Endothelial cell of umbilical vein (primary cell): ENCODE data around the gene KIF23. TPM values are rescaled to one million over a fixed set of nuclear protein-coding genes. Genes with fewer than 3 reads are reported as not detected.

Source experiments
- BruUV-seq: library from RNA; stranded (reverse); fragments of 400-500 nt; replicated peaks from 2 replicates; lab custom pipeline; 2021; lab: Mats Ljungman, UMichigan
- CTCF ChIA-PET: fragments of 300-600, 350-600 bp; sonication (Branson Sonifier 250); formaldehyde crosslinking; loops from one replicate; lab custom pipeline; 2021; ENCODE audit warnings: antibody characterized with exemption, inconsistent platforms; lab: Charles Lee
- POLR2A ChIA-PET: fragments of 300-600, 350-600 bp; sonication (Branson Sonifier 250); formaldehyde crosslinking; loops from one replicate; lab custom pipeline; 2021; ENCODE audit warnings: antibody characterized with exemption, inconsistent platforms; lab: Charles Lee
- DNase-seq: peaks from one replicate; pipeline ENCODE4 v3.0.0-alpha.2; 2011; ENCODE audit warnings: low read depth, low spot score
- FAIRE-seq: peaks from 2 replicates; lab custom pipeline; 2011; peaks lifted over from hg19 to GRCh38; lab: Jason Lieb, UNC
- H2AFZ ChIP-seq: 2 replicates; pipeline ENCODE4 v1.6.0; 2012; ENCODE audit warnings: low read depth, low read length, control low read depth, inconsistent platforms
- H3K27ac ChIP-seq: 2 replicates; pipeline ENCODE4 v1.5.1; 2011; ENCODE audit warnings: low read depth, mild to moderate bottlenecking, control low read depth, low read length, moderate library complexity; ENCODE audit not compliant: insufficient read depth
- H3K27me3 ChIP-seq, 2 experiments: 2 replicates each; pipeline versions ENCODE4 v1.6.0 to v1.6.1; 2011; ENCODE audit warnings: low read length in 2 of 2, mixed read lengths in 1 of 2; ENCODE audit not compliant: control insufficient read depth in 2 of 2, insufficient read depth in 2 of 2
- H3K36me3 ChIP-seq, 2 experiments: 2 replicates in 1 of 2; 3 replicates in 1 of 2; pipeline ENCODE4 v1.5.1; 2011; ENCODE audit warnings: low read length in 2 of 2, mild to moderate bottlenecking in 1 of 2, moderate library complexity in 1 of 2; ENCODE audit not compliant: control insufficient read depth in 2 of 2, insufficient read depth in 2 of 2; ENCODE audit errors: extremely low read depth in 1 of 2
- H3K4me1 ChIP-seq: 3 replicates; pipeline ENCODE4 v1.5.1; 2011; ENCODE audit warnings: mild to moderate bottlenecking, low read length; ENCODE audit not compliant: control insufficient read depth, insufficient read depth; ENCODE audit errors: extremely low read depth
- H3K4me2 ChIP-seq: 2 replicates; pipeline ENCODE4 v1.6.1; 2011; ENCODE audit warnings: low read length, control low read depth, mixed read lengths; ENCODE audit not compliant: insufficient read depth
- H3K4me3 ChIP-seq, 3 experiments: fragments of 200-600 bp in 1 of 3; sonication (generic), shearing (Covaris generic) in 1 of 3; replicated peaks in 1 of 3; 2 replicates each; pipeline ENCODE4 v1.5.1; 2011 to 2016; ENCODE audit warnings: control low read depth in 3 of 3, low read length in 3 of 3, mild to moderate bottlenecking in 2 of 3, inconsistent platforms in 1 of 3, low read depth in 1 of 3, moderate library complexity in 1 of 3; ENCODE audit not compliant: insufficient read depth in 1 of 3
- H3K79me2 ChIP-seq: 2 replicates; pipeline ENCODE4 v1.6.0; 2012; ENCODE audit warnings: low read length, inconsistent platforms; ENCODE audit not compliant: control insufficient read depth, insufficient read depth
- H3K9ac ChIP-seq: replicated peaks from 2 replicates; pipeline ENCODE3; 2011; ENCODE audit warnings: low read length, control low read depth; ENCODE audit not compliant: insufficient read depth; ENCODE audit errors: extremely low read depth
- H3K9me1 ChIP-seq: replicated peaks from 3 replicates; pipeline ENCODE4 v1.6.0; 2011; ENCODE audit warnings: mild to moderate bottlenecking, low read length; ENCODE audit not compliant: control insufficient read depth, insufficient read depth; ENCODE audit errors: extremely low read depth
- H3K9me3 ChIP-seq: replicated peaks from 2 replicates; pipeline ENCODE4 v1.5.1; 2012; ENCODE audit warnings: low read length, inconsistent platforms; ENCODE audit not compliant: control insufficient read depth, insufficient read depth
- H4K20me1 ChIP-seq: replicated peaks from 2 replicates; pipeline ENCODE3; 2011; ENCODE audit warnings: mild to moderate bottlenecking, low read length; ENCODE audit not compliant: control insufficient read depth, insufficient read depth; ENCODE audit errors: extremely low read depth
- EZH2 ChIP-seq: IDR thresholded peaks from 2 replicates; pipeline ENCODE4 v1.6.1; 2012; ENCODE audit warnings: borderline replicate concordance, low read depth, mild to moderate bottlenecking, moderate library complexity, low read length, inconsistent platforms; ENCODE audit not compliant: severe bottlenecking
- FOS ChIP-seq: IDR thresholded peaks from 2 replicates; pipeline ENCODE4 v1.6.1; 2011; ENCODE audit warnings: mild to moderate bottlenecking, low read length, moderate library complexity, borderline replicate concordance; ENCODE audit not compliant: insufficient read depth
- GATA2 ChIP-seq: IDR thresholded peaks from 2 replicates; pipeline ENCODE4 v1.7.0; 2011; ENCODE audit warnings: low read depth, mild to moderate bottlenecking, moderate library complexity, mixed read lengths, low read length; ENCODE audit not compliant: insufficient read length, insufficient read depth
- JUN ChIP-seq: IDR thresholded peaks from 2 replicates; pipeline ENCODE4 v1.6.1; 2011; ENCODE audit warnings: borderline replicate concordance, low read depth; ENCODE audit not compliant: insufficient read length, insufficient read depth
- MYC ChIP-seq: IDR thresholded peaks from one replicate; pipeline ENCODE4 v1.6.1; 2011; ENCODE audit warnings: mild to moderate bottlenecking, low read depth, low read length
- POLR2A ChIP-seq: IDR thresholded peaks from 2 replicates; pipeline ENCODE4 v1.6.1; 2012; ENCODE audit warnings: low read depth, mild to moderate bottlenecking, control low read depth, low read length
- POLR2AphosphoS5 ChIP-seq: IDR thresholded peaks from 2 replicates; pipeline ENCODE4 v1.6.1; 2012; ENCODE audit warnings: low read depth, mild to moderate bottlenecking, control low read depth, low read length, moderate library complexity; ENCODE audit not compliant: insufficient read depth
- dilution Hi-C: fragments of 300-500 bp; cut with MboI; formaldehyde crosslinking; loops from one replicate; pipeline ENCODE4 v1.15.0; 2019; ENCODE audit warnings: low sequenced_read_pairs; ENCODE audit not compliant: extremely low pct_ligation_motif_present
- intact Hi-C: fragments of 100-400 bp; cut with micrococcal nuclease; formaldehyde crosslinking; loops from one replicate; pipeline ENCODE4 v1.10.0; 2022
- polyA plus RNA-seq, 4 experiments: library from polyadenylated mRNA; depleted of rRNA in 3 of 4; stranded (reverse) in 3 of 4; unstranded in 1 of 4; fragments of >200 nt; gene quantifications; 2 replicates each; pipeline versions ENCODE4 v1.2.1 to v1.2.3, GENCODE V29; 2011 to 2012; ENCODE audit warnings: missing spikeins in 1 of 4
- total RNA-seq: library from RNA; stranded (reverse); gene quantifications from 2 replicates; pipeline ENCODE4 v1.2.3, GENCODE V29; 2021
- TF ChIP-seq, protein P1 (sequence below), 2 donors: IDR thresholded peaks; 1 replicate in 1 of 2; 2 replicates in 1 of 2; pipeline ENCODE4 v1.5.1; 2011; ENCODE audit warnings: low read length in 2 of 2, mild to moderate bottlenecking in 2 of 2, moderate library complexity in 2 of 2, control low read depth in 1 of 2, inconsistent platforms in 1 of 2, low read depth in 1 of 2; ENCODE audit not compliant: insufficient read depth in 1 of 2; ENCODE audit errors: extremely low read depth in 1 of 2
- TF ChIP-seq, protein P2 (sequence below): IDR thresholded peaks from 2 replicates; pipeline ENCODE4 v1.6.1; 2011; ENCODE audit not compliant: insufficient read depth, insufficient read length

Gene KIF23
- total and polyA plus RNA-seq, 2 donors (not counting 3 experiments of a cell fraction or from before 2014, with no cell fraction given): 25.4 to 64.7 TPM

DNA sequence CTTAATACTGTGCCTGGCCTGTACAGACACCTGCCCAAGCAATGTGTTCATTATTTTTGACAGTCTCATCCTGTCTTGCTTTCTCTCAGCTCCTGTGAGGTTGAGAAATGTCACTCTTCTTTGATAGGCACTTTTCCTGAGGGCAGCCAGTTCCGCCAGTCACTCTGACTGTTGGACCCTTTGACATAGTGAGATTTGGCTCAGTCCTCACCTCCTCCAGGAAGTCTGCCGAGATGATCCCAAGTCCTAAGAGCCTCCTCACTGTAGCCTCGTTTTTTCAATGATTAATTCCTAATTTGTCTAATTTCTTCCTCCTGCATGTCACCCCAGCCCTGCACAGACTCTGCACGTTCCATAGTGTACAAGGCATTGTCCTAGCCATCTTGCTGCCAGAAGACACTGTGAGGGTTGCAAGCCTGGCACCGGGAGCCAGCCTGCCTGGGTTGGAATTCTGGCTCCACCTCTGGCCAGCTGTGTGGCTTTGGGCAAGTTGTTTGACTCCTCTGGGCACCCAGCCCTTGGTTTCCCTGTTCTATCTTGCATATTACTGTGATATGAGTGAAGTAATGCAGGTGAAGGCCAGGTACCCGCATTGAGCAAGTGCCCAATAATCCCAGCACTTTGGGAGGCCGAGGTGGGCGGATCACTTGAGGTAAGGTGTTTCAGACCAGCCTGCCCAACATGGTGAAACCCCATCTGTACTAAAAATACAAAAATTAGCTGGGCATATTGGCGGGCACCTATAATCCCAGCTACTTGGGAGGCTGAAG lies 62.7 kb downstream of the KIF23 start:
- no peaks in the 10 kb centered on the region for H4K20me1 ChIP-seq
- H2AFZ ChIP-seq: no peak overlapping the region
- no peak overlapping the region for H3K9ac ChIP-seq
- TF ChIP-seq FOS (no peak), POLR2A (no peak), MYC (no peak), JUN (no peak), EZH2 (no peak), GATA2 (no peak), POLR2AphosphoS5 (no peak)
- TF ChIP-seq, protein P1, sequence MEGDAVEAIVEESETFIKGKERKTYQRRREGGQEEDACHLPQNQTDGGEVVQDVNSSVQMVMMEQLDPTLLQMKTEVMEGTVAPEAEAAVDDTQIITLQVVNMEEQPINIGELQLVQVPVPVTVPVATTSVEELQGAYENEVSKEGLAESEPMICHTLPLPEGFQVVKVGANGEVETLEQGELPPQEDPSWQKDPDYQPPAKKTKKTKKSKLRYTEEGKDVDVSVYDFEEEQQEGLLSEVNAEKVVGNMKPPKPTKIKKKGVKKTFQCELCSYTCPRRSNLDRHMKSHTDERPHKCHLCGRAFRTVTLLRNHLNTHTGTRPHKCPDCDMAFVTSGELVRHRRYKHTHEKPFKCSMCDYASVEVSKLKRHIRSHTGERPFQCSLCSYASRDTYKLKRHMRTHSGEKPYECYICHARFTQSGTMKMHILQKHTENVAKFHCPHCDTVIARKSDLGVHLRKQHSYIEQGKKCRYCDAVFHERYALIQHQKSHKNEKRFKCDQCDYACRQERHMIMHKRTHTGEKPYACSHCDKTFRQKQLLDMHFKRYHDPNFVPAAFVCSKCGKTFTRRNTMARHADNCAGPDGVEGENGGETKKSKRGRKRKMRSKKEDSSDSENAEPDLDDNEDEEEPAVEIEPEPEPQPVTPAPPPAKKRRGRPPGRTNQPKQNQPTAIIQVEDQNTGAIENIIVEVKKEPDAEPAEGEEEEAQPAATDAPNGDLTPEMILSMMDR (IDR thresholded peaks at IDR 0.05; ENCODE audit: extremely low read depth in 1 of 2, insufficient read depth in 1 of 2, low read depth in 1 of 2, low read length in 2 of 2): no peak
- TF ChIP-seq, protein P2, sequence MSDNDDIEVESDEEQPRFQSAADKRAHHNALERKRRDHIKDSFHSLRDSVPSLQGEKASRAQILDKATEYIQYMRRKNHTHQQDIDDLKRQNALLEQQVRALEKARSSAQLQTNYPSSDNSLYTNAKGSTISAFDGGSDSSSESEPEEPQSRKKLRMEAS: no peak
- no peak overlapping the region for H3K4me3 ChIP-seq
- DNase-seq (no peak), FAIRE-seq (no peak)
- BruUV-seq: no TSS peak
- intact Hi-C loops: loop anchor here (1.0 to 10.0 kb wide), 4 partner anchors 250 to 1178 kb away; no protein-coding TSS in a partner anchor
- no peak overlapping the region for H3K27ac ChIP-seq
- no peaks in the 10 kb centered on the region for H3K9me1 ChIP-seq
- no peaks in the 10 kb centered on the region for H3K79me2 ChIP-seq
- no peaks in the 10 kb centered on the region for H3K36me3 ChIP-seq
- CTCF ChIA-PET: interaction anchor here (0.7 to 5.3 kb wide), 14 partner anchors 8 to 1191 kb away, joined by 3 to 36 read pairs (median 5); no protein-coding TSS in a partner anchor
- H3K4me2 ChIP-seq: no peak overlapping the region
- H3K9me3 ChIP-seq: no peaks in the 10 kb centered on the region
- POLR2A ChIA-PET: no interaction called here
- H3K4me1 ChIP-seq: peaks cover 15% of the 10 kb centered on the region
- dilution Hi-C loops: no loop called here
- H3K27me3 ChIP-seq: no peaks in the 10 kb centered on the region
